Measurements from ENCODE around the gene STKLD1. TPM values are rescaled to one million over a fixed set of nuclear protein-coding genes. Genes with fewer than 3 reads are reported as not detected.
A peak's percentile ranks its signal among the peaks of the same experiment; 100 is the strongest.
"Not testable (repeated sequence)": the region's sequence is repeated elsewhere in the genome, so short reads cannot be mapped to it uniquely, and the experiment has no call there.

The STKLD1 gene
- under 1 TPM in 1 of 4 donors, not detected in 3; 0.38 TPM for total RNA-seq

- Histone ChIP-seq H3K4me1 (peaks cover 25 to 82% (median 41%) of the 10 kb centered on the region in 3 donors), H3K9me3 (no peaks in the 10 kb centered on the region), H3K4me3 (peak within 1 kb of the TSS; percentile 87 to 100 (median 94)), H3K27ac (peak within 1 kb of the TSS; percentile 92 to 99 (median 96)), H3K27me3 (no peaks in the 10 kb centered on the region), H3K36me3 (peaks cover 0 to 17% (median 0%) of the 10 kb centered on the region in 3 donors)
- WGBS, 2 donors = 0% methylated on average over 7 of the region's 120 CpGs; no CpG with 5 or more reads in 1 of the 2 donors
- TF ChIP-seq POLR2A (IDR thresholded peaks at IDR 0.05) (peak in 3 of 4 donors; percentile 84 to 89 (median 87)), CTCF (IDR thresholded peaks at IDR 0.05) (peak in 3 of 6 experiments; percentile 22 to 44 (median 33))
- intact Hi-C loops (cut with DNase I) = no loop called here
- peak; percentile 75 for DNase-seq
Observed at GRCh38 chr9:133375724-133376654, at the start of gene STKLD1, which contains the start of gene SURF4. STKLD1 (plus strand) TSS chr9:133376366; CDS start chr9:133376474, 108 bp downstream. SURF4 (minus strand) TSS chr9:133376060; CDS start chr9:133375969, 91 bp downstream.

DNA sequence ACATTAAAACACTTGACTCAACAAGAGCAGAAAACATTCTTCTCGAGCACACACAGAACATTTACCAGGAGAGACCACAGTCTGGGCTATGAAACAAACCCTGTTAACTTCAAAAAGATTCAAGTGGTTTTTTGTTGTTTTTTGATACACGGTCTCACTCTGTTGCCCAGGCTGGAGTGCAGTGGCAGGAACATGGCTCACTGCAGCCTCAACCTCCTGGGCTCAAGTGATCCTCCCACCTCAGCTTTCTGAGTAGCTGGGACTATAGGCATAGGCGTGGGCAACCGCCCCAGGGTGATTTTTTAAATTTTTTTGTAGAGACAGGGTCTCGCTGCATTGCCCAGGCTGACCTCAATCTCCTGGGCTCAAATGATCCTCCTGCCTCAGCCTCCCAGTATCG, 49.1 kb upstream of the STKLD1 start:
- not testable (repeated sequence) for DNase-seq

DNA sequence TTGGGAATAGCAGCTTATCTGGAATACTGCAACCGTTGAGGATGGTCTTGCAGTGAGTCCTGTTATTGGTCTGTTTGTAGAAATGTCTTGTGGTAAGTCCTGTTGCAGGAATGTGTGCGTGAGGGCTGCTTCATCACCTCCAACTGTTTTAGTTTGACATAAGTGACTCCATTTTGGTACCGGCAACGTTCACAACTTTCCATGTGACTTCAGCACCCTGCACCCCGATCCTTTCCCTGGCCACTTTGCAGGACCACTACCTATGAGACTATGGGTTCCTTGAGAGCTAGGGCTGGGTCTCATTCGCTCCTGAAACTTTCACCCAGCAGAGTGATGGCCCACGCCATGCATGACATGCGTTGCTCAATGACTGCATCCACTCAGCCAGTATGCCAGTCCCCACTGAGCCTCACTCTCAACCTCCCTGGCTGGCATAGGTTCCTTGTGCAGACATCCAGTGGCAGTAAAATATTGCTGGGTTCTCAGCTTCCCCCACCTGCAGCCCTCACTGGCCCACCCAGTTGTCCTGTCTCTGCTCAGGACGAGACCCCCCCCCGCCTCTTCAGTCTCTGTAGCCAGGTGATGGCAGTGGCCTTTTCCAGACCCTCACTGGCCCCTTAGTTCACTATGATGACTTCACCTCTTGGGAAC, 48.2 kb upstream of the STKLD1 start:
- TF ChIP-seq POLR2A (IDR thresholded peaks at IDR 0.05) = no peak
- H3K27me3 ChIP-seq = no peaks in the 10 kb centered on the region
- no peaks in the 10 kb centered on the region for H3K9me3 ChIP-seq
- peaks cover 0 to 19% (median 0%) of the 10 kb centered on the region in 3 donors for H3K4me1 ChIP-seq
- WGBS, 2 donors = 86 to 92% methylated on average over 9 of the region's 10 CpGs
- intact Hi-C loops (cut with DNase I) = no loop called here
- no peak overlapping the region for H3K4me3 ChIP-seq
- DNase-seq = no peak
- H3K36me3 ChIP-seq = peaks cover 18 to 34% (median 21%) of the 10 kb centered on the region in 3 donors
- H3K27ac ChIP-seq = no peak overlapping the region

More for the DNA sequence above, 49.1 kb upstream of the STKLD1 start:
- H3K4me3 ChIP-seq; intact Hi-C loops (cut with DNase I); H3K27ac ChIP-seq; H3K27me3 ChIP-seq; H3K9me3 ChIP-seq: not testable (repeated sequence)
- peaks cover 12 to 25% (median 12%) of the 10 kb centered on the region in 3 donors for H3K36me3 ChIP-seq
- peaks cover 0 to 13% (median 0%) of the 10 kb centered on the region in 3 donors for H3K4me1 ChIP-seq
- 90 to 92% methylated on average over 4 to 6 of the region's 6 CpGs for WGBS, 2 donors

DNA sequence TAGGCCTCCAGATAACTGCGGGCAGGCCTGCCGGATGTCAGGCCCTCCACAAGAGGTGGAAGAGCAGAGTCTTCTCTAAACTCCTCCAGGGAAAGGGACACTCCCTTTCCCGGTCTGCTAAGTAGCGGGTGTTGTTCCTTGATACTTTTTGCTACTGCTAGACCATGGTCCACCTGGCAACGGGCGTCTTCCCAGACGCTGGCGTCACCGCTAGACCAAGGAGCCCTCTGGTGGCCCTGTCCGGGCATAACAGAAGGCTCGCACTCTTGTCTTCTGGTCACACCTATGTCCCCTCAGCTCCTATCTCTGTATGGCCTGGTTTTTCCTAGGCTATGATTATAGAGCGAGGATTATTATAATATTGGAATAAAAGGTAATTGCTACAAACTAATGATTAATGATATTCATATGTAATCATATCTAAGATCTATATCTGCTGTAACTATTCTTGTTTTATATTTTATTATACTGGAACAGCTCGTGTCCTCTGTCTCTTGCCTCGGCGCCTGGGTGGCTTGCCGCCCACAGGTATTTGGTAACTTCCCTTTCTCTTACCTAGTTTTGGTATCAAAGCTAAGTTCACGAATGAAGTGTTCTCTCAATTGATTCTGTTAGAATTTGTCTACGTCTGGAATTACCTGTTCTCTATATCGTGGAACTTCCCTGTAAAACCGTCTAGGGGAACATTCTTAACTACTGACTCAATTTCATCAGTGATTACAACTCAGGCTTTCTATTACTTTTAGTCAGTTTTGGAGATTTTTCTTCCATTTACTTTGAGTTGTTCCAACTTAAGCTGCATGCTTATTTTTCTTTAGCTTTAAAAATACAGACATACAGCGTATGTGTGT, 46.6 kb upstream of the STKLD1 start:
- H3K9me3 ChIP-seq; intact Hi-C loops (cut with DNase I); H3K4me3 ChIP-seq; H3K27me3 ChIP-seq; DNase-seq; H3K27ac ChIP-seq: not testable (repeated sequence)
- Histone ChIP-seq H3K4me1 (peaks cover 9 to 35% (median 9%) of the 10 kb centered on the region in 3 donors), H3K36me3 (peaks cover 18 to 50% (median 33%) of the 10 kb centered on the region in 3 donors)
- peak; percentile 28 to 83 (median 74) for TF ChIP-seq CTCF (IDR thresholded peaks at IDR 0.05)
- WGBS, 2 donors = 47 to 49% methylated on average over 21 of the region's 21 CpGs

DNA sequence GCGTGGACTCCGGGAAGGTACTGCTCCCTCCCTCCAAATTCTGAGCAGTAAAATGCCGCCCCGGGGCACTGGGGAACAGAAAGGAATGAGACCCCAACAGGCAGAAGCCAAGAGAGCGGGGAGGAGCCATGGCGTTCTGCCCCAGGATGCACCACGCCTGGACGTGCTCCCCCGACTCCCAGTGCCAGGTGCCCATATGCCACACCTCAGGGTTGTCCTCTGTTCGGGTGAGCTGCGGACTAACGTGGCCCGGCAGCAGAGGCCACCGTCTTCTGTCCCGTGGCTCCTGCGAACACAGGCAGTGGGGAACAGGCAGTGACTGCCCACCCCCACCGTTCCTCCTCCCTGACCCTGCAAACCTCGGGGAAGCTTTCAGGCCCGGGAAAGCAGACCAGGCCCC, 44.9 kb upstream of the STKLD1 start:
- Histone ChIP-seq H3K36me3 (peaks cover 18 to 51% (median 33%) of the 10 kb centered on the region in 3 donors), H3K27ac (no peak overlapping the region), H3K4me3 (no peak overlapping the region), H3K9me3 (no peaks in the 10 kb centered on the region), H3K27me3 (no peaks in the 10 kb centered on the region), H3K4me1 (peaks cover 16 to 47% (median 18%) of the 10 kb centered on the region in 3 donors)
- intact Hi-C loops (cut with DNase I) = no loop called here
- TF ChIP-seq CTCF (IDR thresholded peaks at IDR 0.05) (no peak), POLR2A (IDR thresholded peaks at IDR 0.05) (no peak)
- 68 to 77% methylated on average over 10 to 16 of the region's 19 CpGs for WGBS, 2 donors
- DNase-seq = no peak

All from esophagus squamous epithelium (tissue), 5 donors.